ENCODE results near the gene RASGRP2.

- TF ChIP-seq CTCF (IDR thresholded peaks at IDR 0.05) (peak; percentile 50 to 61), POLR2AphosphoS5 (IDR thresholded peaks at IDR 0.05) (no peak), EP300 (IDR thresholded peaks at IDR 0.05) (no peak)
These were observed at the start of gene RASGRP2 for GRCh38 chr11:64743591-64744543.
